Activated T-helper 17 cell treated with anti-CD3 and anti-CD28 coated beads, Interleukin-2, amount 50 U/mL, for 72 hours (primary cell): ENCODE data around the gene HPCAL1. TPM values are rescaled to one million over a fixed set of nuclear protein-coding genes. Genes with fewer than 3 reads are reported as not detected.

Experiments
- ATAC-seq: fragments of 150-1000 bp; cut with Tn5 transposase; replicated peaks from 2 replicates; pipeline ENCODE4 v1.10.0; 2021; ENCODE audit warnings: mild to moderate bottlenecking, moderate library complexity
- H3K27ac Mint-ChIP-seq: one replicate; pipeline ENCODE4 v1.8.0; 2022; ENCODE audit warnings: mixed read lengths
- H3K27me3 Mint-ChIP-seq: one replicate; pipeline ENCODE4 v1.8.0; 2022; ENCODE audit warnings: mixed read lengths
- H3K36me3 Mint-ChIP-seq: one replicate; pipeline ENCODE4 v1.8.0; 2022; ENCODE audit warnings: low read depth, mild to moderate bottlenecking, mixed read lengths
- H3K4me1 Mint-ChIP-seq: one replicate; pipeline ENCODE4 v1.8.0; 2022; ENCODE audit warnings: mixed read lengths
- H3K4me3 Mint-ChIP-seq: one replicate; pipeline ENCODE4 v1.8.0; 2022; ENCODE audit warnings: mild to moderate bottlenecking, mixed read lengths
- H3K9me3 Mint-ChIP-seq: one replicate; pipeline ENCODE4 v1.8.0; 2022; ENCODE audit warnings: mixed read lengths
- total RNA-seq, 2 donors: library from RNA; stranded (reverse); gene quantifications; one replicate each; pipeline ENCODE4 v1.2.3, GENCODE V29; 2022

Gene HPCAL1
- total RNA-seq, 2 donors from 2014 or later = 57.9 to 139 TPM

DNA sequence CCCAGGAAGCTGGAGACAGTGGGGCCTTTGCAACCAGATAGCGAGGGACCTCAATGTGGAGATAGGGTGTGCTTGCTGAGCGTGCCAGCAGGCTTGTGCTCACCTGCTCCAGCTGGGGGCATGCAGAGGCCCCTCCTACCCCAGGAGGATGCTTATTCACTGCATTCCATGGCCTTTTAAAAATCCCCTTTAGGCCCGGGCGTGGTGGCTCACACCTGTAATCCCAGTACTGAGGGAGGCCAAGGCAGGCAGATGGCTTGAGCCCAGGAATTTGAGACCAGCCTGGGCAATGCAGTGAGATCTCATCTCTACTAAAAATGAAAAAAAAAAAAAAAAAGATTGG is 90.9 kb downstream of the HPCAL1 start:
- Mint-ChIP-seq H3K27ac (peak overlapping the region; percentile 79), H3K27me3 (no peaks in the 10 kb centered on the region), H3K36me3 (peaks cover 32% of the 10 kb centered on the region), H3K4me1 (peaks cover 48% of the 10 kb centered on the region), H3K9me3 (no peaks in the 10 kb centered on the region), H3K4me3 (no peak overlapping the region)
- no peak for ATAC-seq

DNA sequence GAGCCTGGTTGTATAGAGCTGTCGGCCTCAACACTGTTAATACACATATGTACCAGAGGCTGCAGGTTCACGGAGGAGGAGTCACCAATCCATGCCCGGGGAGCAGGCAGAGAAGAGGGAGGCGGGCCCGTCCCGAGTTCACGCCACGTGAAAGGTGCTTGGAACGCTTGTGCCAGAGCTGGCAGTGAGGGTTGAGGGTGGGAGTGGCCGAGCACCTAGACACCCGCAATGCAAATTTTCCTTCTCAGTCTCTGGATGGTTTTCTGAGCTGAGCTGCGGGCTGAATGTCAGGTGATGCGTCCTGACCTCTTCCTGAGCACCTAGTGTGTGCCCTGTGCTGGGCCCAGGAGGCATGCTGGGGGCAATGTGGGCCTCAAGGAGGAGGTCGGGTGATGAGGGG is 93.2 kb downstream of the HPCAL1 start:
- no peak for ATAC-seq
- no peaks in the 10 kb centered on the region for H3K9me3 Mint-ChIP-seq
- no peak overlapping the region for H3K4me3 Mint-ChIP-seq
- H3K4me1 Mint-ChIP-seq = peaks cover 44% of the 10 kb centered on the region
- peak overlapping the region; percentile 89 for H3K27ac Mint-ChIP-seq
- peaks cover 52% of the 10 kb centered on the region for H3K36me3 Mint-ChIP-seq
- no peaks in the 10 kb centered on the region for H3K27me3 Mint-ChIP-seq

DNA sequence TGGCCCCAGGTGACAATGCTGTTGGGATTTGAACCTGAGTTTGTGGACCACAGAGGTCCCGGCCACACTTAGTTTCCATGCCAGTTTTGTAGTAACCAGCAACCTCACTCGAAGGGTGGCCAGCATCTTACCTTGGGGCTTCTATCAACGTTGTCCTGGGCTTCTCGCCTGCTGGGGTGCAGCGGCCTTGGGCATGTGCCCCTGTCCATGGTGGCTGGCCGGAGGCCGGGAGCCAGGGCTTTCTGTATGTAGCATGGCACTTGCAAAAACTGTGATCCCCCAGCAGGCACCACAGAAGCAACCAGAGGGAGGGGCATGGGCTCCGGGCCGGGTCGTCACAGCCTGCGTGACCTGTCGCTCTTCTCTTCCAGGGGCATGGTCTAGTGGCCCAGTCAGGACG is 93.8 kb downstream of the HPCAL1 start:
- H3K9me3 Mint-ChIP-seq = no peaks in the 10 kb centered on the region
- H3K27ac Mint-ChIP-seq = no peak overlapping the region
- H3K36me3 Mint-ChIP-seq = peaks cover 52% of the 10 kb centered on the region
- no peak overlapping the region for H3K4me3 Mint-ChIP-seq
- no peak for ATAC-seq
- peaks cover 44% of the 10 kb centered on the region for H3K4me1 Mint-ChIP-seq
- no peaks in the 10 kb centered on the region for H3K27me3 Mint-ChIP-seq

DNA sequence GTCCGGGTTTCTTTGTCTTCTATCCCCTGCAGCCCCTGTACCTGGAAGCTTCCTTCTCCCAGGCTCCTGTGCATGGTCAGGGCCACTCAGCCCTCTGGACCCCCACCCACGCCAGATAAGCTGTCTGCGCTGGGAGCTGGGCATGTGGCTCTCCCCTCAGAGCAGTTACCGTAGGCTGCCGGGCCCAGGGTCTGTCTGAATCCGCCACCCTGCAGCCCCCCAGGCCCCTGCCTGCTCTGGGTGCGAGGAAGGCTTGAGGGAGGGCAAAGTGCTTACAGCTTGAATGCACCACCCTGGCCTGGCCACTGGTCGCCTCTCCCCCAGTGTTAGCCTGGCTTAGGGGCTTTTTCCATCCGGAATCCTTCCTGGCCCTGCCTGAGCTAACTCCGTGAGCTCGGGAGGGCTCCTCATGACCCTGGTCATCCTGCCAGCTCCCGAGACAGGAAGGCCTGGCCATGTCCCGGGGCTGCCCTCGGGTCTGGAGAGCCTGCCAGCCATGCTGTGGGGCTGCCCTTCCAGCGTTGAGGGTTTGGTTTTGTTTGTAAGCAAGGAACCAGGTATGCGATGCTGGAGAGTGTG is 94.7 kb downstream of the HPCAL1 start:
- Mint-ChIP-seq H3K9me3 (no peaks in the 10 kb centered on the region), H3K4me1 (peaks cover 43% of the 10 kb centered on the region), H3K4me3 (no peak overlapping the region), H3K36me3 (peaks cover 56% of the 10 kb centered on the region), H3K27me3 (no peaks in the 10 kb centered on the region), H3K27ac (peak overlapping the region; percentile 81)
- no peak for ATAC-seq

DNA sequence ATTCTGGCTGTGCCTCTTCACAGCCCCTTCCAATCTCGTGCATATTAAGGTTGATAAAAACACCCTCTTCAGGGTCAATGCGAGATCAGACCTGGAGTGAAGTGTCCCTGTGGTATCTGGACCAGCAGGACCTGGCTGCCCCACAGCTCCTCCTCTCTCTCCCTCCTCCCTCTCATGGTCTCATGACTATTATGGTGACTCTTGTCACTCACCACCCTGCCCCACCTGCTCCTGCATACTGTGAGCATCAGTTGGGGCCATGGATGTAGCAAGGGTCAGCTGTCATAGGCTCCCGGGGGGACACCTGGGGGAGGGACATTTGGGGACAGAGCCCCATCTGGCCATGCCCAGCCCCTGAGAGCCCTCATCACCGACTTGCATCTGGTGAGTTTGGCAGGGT is 95.2 kb downstream of the HPCAL1 start:
- Mint-ChIP-seq H3K4me3 (no peak overlapping the region), H3K36me3 (peaks cover 60% of the 10 kb centered on the region), H3K9me3 (no peaks in the 10 kb centered on the region), H3K27me3 (no peaks in the 10 kb centered on the region), H3K27ac (peak overlapping the region; percentile 81), H3K4me1 (peaks cover 41% of the 10 kb centered on the region)
- ATAC-seq = no peak

DNA sequence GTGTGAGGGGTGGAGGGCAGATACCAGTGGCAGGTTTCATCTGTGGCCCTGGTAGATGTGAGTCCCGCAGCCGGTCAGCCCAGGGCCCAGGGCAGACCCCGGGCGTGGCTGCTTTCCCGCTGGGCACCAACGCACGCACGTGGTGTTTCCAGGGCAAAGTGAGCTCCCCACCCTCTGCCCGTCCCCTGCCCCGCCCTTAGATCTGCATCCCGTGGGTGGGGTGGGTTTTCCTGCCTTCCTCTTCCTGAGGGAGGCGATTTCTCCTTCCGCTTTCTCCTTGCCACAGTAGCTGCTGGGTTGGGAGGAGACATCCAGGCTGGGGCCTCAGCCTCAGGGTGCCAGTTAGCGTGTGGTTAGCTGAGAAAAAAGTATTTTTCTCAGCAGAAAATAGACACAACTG is 95.8 kb downstream of the HPCAL1 start:
- peaks cover 67% of the 10 kb centered on the region for H3K36me3 Mint-ChIP-seq
- peaks cover 41% of the 10 kb centered on the region for H3K4me1 Mint-ChIP-seq
- H3K4me3 Mint-ChIP-seq = peak overlapping the region; percentile 37
- no peak for ATAC-seq
- no peaks in the 10 kb centered on the region for H3K9me3 Mint-ChIP-seq
- peak overlapping the region; percentile 86 for H3K27ac Mint-ChIP-seq
- H3K27me3 Mint-ChIP-seq = no peaks in the 10 kb centered on the region

DNA sequence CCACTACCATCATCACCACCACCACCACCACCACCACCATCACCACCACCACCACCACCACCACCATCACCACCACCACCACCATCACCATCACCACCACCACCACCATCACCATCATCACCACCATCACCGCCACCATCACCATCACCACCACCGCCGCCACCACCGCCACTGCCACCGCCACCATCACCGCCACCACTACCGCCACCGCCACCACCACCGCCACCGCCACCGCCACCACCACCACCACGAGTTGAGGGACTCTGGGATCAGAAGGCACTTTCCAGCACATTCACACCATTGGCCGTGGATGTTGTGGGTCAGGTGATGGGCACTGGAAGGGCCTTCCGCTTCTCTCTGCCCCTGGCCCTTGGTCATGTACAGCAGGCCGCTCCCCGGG is 96.7 kb downstream of the HPCAL1 start:
- H3K27ac Mint-ChIP-seq = peak overlapping the region; percentile 90
- ATAC-seq = no peak
- H3K36me3 Mint-ChIP-seq = peaks cover 71% of the 10 kb centered on the region
- peaks cover 47% of the 10 kb centered on the region for H3K4me1 Mint-ChIP-seq
- H3K27me3 Mint-ChIP-seq = no peaks in the 10 kb centered on the region
- peak overlapping the region; percentile 49 for H3K4me3 Mint-ChIP-seq
- no peaks in the 10 kb centered on the region for H3K9me3 Mint-ChIP-seq

DNA sequence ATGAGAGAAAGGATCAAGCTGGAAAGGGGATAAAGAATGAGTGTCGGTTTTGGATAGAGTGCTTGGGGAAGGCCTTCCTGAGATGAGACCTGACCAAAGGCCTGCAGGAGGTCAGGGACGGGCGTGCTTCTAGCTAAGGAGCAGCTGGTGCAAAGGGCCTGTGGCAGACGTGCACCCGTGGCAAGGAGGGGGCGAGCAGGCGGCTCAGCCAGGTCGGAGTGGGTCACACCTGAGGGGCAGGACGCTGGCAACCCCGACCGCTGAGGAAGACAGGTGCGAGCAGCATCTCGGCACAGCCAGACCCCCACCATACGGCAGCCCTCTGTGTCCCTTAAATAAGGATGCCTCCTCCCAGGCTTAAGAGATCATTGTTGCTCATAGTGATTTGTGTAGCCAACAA is 97.3 kb downstream of the HPCAL1 start:
- Mint-ChIP-seq H3K9me3 (no peaks in the 10 kb centered on the region), H3K4me1 (peaks cover 45% of the 10 kb centered on the region), H3K27ac (peak overlapping the region; percentile 90), H3K27me3 (no peaks in the 10 kb centered on the region), H3K4me3 (peak overlapping the region; percentile 49), H3K36me3 (peaks cover 75% of the 10 kb centered on the region)
- ATAC-seq = peak; percentile 1

DNA sequence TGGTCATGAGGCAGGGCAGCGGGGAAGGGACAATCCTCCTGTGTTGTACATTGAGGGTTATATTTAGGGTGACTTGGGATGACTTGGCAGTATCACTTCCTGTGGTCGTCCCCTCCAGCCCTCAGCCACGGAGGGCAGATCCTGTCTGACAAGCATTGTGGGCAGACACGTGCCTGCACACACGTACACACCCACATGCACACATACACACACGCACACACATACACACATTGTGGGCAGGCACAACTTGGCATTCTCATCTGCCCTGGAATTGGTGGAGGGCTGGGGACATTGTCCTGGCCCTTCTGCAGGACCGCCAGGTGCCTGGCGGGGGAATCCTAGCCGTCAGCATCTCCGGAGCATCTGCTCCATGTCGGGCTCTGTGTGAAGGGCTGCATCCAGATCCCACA is 97.9 kb downstream of the HPCAL1 start:
- Mint-ChIP-seq H3K36me3 (peaks cover 73% of the 10 kb centered on the region), H3K9me3 (no peaks in the 10 kb centered on the region), H3K4me3 (peak overlapping the region; percentile 49), H3K27me3 (no peaks in the 10 kb centered on the region), H3K4me1 (peaks cover 43% of the 10 kb centered on the region), H3K27ac (peak overlapping the region; percentile 90)
- peak; percentile 88 for ATAC-seq

DNA sequence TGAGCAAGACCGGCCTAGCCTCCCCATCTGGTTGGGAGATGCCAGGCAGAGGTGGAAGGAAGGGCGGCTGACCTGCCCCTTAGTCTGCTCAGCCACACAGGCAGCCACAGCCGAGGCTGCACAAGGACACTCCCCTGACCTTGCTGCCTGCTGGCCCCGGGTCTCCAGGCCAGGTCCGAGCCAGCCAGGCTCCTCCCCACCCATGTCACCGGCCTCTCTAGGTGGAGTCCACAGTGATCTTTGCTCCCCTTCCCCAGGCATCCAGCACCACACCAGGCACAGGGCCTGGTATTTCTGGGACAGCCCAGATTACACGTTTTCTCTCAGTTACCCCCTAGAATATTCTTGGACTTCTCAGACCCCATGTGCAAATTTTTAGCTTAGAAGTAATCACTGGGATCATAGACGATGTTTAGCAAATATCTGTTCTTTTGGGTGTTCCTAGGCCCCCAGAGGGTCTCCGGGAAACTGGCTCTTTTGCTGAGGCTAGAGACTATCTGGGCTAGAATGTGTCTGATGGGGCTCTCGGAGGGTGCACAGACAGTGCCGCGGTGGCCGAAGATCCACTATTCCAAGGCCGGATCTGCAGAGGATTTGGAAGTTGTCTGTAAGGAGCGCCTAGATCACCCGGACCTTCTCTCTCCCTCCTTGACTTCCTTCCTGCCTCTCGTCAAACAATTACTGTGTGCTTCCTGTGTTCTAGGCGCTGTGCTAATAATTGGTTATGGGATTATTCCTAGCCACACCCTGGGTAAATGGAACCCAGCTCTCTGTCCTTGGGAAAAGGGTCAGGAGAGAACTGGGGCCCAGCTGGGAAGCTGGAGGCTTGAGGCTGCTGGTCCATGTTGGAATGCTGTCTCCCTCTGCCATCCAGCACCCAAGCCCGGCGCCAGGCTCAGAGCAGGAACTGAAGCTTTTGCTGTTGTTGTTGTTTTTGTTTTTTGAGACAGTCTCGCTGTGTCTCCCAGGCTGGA is 98.6 kb downstream of the HPCAL1 start:
- H3K27me3 Mint-ChIP-seq = no peaks in the 10 kb centered on the region
- peak overlapping the region; percentile 49 for H3K4me3 Mint-ChIP-seq
- H3K4me1 Mint-ChIP-seq = peaks cover 38% of the 10 kb centered on the region
- H3K9me3 Mint-ChIP-seq = no peaks in the 10 kb centered on the region
- no peak for ATAC-seq
- peak overlapping the region; percentile 90 for H3K27ac Mint-ChIP-seq
- peaks cover 73% of the 10 kb centered on the region for H3K36me3 Mint-ChIP-seq

DNA sequence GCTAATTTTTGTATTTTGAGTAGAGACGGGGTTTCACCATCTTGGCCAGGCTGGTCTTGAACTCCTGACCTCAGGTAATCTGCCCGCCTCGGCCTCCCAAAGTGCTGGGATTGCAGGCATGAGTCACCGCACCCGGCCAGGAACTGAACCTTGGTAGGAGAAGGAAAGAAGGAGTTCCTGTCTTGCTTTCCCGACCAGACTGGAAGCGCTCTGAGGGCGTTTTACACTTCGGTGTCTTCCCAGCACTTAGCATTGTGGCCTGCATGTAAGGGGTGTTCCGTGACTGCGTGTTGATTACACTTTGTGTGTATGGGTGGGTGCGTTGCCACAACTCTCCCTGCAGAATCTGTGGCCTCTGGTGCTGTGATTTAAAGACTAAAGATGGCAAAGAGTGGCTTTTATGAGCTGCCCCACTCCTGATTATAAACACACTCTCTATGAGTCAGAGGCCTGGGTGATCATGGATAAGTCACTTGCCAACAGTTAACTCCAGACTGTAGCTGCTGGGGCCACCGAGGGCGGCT is 99.4 kb downstream of the HPCAL1 start:
- peaks cover 44% of the 10 kb centered on the region for H3K4me1 Mint-ChIP-seq
- no peaks in the 10 kb centered on the region for H3K9me3 Mint-ChIP-seq
- H3K27me3 Mint-ChIP-seq = no peaks in the 10 kb centered on the region
- H3K4me3 Mint-ChIP-seq = peak overlapping the region; percentile 49
- peak overlapping the region; percentile 90 for H3K27ac Mint-ChIP-seq
- ATAC-seq = peak; percentile 44
- H3K36me3 Mint-ChIP-seq = peaks cover 81% of the 10 kb centered on the region

DNA sequence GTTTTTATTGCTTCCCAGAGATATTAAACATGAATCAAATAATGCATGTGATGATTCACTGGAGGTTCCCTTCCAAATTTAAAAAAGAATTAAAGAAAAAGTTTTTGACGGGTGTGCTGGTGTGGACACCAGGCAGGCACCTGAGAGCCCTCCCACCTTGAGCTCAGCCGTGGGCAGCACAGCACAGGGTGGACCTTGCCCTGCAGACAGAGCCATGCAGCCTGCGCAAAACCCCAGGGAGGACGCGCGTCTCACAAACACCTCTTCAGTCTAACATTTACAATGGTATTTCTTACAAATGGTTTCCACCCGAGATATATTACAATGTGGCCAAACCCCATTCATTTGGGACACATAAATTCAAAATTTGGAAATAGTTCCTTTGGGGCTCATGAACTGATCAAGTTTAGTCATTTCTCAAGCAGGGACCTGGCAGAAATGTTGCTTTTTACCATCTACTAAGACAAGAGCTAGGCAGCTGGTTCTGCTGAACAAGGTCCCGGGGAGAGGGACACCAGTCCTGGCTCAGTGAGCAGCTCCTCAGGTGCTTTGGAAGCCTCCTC is 100.0 kb downstream of the HPCAL1 start:
- H3K4me1 Mint-ChIP-seq = peaks cover 48% of the 10 kb centered on the region
- H3K36me3 Mint-ChIP-seq = peaks cover 85% of the 10 kb centered on the region
- peak overlapping the region; percentile 90 for H3K27ac Mint-ChIP-seq
- no peak for ATAC-seq
- H3K9me3 Mint-ChIP-seq = no peaks in the 10 kb centered on the region
- no peaks in the 10 kb centered on the region for H3K27me3 Mint-ChIP-seq
- peak overlapping the region; percentile 49 for H3K4me3 Mint-ChIP-seq

DNA sequence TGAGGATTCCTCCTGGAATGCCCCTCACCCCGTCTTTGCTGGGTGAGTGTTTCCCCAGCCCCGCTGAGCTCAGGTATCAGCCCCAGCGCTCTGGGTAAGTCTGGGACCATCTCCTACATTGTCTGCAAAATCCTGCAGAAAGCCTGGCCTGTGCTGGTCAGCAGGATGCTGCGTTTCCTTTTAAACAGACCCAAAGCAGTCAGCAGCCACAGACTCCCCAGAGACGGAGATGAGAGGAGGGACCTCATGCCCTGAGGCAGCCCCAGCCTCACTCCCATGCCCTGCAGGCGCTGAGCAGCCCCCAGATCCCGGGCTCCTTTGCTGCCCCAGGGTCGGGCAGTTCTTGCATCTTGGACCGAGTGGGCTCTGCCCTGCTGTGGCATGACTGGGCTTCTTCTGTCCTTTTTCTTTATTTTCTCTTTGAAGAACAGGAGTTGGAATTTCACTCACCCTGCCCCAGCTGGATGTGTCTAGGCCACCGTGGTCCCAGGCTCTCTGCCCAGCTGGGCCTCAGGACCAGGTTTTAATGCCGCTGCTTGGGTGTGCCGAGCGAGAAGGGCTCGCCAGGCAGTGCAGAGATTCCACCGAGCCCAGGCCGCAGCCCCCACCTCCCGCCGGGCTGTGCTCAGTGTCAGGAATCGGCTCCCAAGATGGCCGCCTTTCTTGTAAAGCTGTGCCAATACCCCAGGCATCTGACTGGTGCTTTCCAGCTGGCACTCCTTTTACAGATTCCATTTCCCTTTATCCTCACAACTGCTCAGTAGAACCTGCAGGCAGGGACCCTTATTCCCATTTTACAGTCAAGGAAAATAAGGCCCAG is 101.8 kb downstream of the HPCAL1 start:
- ATAC-seq = no peak
- Mint-ChIP-seq H3K9me3 (no peaks in the 10 kb centered on the region), H3K4me1 (peaks cover 61% of the 10 kb centered on the region), H3K27ac (peak overlapping the region; percentile 66), H3K27me3 (no peaks in the 10 kb centered on the region), H3K36me3 (peaks cover 87% of the 10 kb centered on the region), H3K4me3 (peak overlapping the region; percentile 17)

DNA sequence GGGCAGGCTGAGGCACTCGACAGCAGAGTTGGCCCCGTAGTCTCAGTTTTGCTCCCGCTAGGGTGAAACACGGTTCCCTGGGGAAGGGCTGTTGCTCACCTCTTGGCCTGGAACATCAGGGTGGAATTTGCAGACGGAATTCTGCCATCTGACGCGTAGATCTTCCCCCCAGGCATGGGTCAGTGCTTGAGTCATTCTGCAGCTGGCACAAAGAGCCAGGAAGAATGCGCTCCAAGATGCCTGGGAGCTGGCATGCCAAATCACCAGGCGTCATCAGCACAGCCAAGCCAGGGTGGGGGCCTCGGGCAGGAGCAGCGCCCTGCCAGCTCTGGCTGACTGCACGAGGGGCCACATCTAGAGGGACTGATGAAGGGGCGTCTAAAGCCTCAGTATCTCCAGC is 102.7 kb downstream of the HPCAL1 start:
- Mint-ChIP-seq H3K27me3 (no peaks in the 10 kb centered on the region), H3K9me3 (no peaks in the 10 kb centered on the region), H3K36me3 (peaks cover 84% of the 10 kb centered on the region), H3K4me3 (no peak overlapping the region), H3K4me1 (peaks cover 56% of the 10 kb centered on the region), H3K27ac (no peak overlapping the region)
- no peak for ATAC-seq
